GM12875 (cell line): ENCODE measurements around the gene UBE2G2.

ENCODE experiments used
- H3K4me3 ChIP-seq: one replicate; pipeline ENCODE4 v1.5.1; 2011; ENCODE audit warnings: low read depth, low read length, control low read depth
- TF ChIP-seq, protein P1 (sequence below): IDR thresholded peaks from 2 replicates; pipeline ENCODE4 v1.5.1; 2011; ENCODE audit warnings: low read depth, mild to moderate bottlenecking, control low read depth, inconsistent platforms, low read length, moderate library complexity, borderline replicate concordance; ENCODE audit not compliant: insufficient read depth

UBE2G2 gene

DNA sequence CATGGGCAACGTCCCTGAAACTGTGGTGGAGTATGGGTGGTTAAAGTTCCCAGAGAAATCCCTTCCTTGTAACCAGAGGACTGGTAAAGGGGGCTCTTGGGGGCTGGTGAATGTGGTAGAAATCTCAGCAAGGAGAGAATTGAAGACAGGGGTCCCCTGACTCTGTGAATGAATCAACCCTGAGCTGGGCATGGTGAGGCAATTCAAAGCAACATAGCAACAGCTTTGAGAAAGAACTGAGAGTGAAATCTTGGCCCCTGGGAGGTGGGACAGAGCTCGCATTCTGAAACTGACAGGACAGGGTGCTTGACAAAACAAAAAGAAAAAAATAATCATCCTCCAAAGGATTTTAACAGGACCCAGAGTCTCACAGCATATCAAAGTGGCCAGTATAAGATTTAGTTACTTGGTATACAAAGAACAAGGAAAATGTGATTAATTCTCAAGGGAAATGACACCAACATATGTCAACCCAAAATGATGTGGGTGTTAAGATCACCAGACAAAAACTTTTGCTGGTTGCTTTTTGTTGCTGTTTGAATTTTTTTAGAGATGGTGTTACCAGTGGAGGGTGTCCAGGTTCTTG, 28.0 kb upstream of the UBE2G2 start:
- TF ChIP-seq, protein P1, sequence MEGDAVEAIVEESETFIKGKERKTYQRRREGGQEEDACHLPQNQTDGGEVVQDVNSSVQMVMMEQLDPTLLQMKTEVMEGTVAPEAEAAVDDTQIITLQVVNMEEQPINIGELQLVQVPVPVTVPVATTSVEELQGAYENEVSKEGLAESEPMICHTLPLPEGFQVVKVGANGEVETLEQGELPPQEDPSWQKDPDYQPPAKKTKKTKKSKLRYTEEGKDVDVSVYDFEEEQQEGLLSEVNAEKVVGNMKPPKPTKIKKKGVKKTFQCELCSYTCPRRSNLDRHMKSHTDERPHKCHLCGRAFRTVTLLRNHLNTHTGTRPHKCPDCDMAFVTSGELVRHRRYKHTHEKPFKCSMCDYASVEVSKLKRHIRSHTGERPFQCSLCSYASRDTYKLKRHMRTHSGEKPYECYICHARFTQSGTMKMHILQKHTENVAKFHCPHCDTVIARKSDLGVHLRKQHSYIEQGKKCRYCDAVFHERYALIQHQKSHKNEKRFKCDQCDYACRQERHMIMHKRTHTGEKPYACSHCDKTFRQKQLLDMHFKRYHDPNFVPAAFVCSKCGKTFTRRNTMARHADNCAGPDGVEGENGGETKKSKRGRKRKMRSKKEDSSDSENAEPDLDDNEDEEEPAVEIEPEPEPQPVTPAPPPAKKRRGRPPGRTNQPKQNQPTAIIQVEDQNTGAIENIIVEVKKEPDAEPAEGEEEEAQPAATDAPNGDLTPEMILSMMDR: no peak
- no peak overlapping the region for H3K4me3 ChIP-seq

DNA sequence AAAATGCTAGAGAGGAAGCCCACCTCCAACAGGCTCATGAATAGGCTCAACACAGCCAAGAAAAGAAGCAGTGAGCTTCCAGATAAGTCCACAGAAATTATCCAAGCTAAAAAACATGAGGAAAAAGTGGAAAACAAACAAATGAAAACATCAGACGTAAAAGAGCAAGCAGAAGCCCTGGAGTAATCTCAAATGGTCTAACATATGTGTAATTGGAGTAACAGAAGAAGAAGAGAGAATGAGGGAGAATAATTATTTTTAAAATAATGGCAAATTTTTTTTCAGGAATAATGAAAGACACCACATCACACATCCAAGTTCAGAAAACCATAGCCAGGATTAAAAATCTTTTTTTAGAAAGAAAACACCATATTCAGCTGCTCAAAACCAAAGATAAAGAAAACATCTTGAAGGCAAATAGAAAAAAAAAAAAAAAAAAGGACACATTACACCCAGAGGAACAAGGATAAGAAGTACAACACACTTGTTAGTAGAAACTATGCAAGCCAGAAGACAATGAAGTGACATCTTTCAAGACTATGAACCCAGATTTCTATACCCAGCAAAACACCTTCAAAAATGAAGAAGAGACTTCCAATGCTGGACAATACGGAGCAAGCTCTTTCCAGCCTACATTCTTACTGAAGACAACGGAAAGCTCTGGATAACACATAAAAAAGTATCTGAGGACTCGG, 26.9 kb upstream of the UBE2G2 start:
- TF ChIP-seq, protein P1: no peak
- H3K4me3 ChIP-seq: no peak overlapping the region

DNA sequence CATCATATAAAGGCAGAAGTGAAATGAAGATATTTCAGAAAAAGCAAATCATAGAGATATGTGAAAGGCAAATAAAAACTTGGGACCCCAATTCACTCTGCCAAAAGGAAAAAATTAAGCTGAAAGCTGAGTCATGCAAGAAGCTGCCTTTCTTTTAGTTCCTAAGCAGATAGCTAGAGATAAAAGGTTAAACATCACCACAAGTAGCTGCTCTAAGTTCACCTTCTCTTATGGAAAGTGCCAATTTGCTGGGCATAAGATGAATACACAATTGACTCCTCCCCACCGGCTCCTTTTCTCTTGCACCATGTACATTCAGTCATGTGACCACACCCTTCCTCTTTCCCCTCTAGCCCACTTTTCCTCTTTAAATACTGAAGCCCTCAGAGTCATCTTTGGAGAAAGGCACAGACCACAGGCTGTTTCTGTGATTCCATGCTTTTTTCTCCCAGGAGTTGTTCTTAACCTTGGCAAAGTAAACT, 21.6 kb upstream of the UBE2G2 start:
- TF ChIP-seq, protein P1: no peak
- no peak overlapping the region for H3K4me3 ChIP-seq

DNA sequence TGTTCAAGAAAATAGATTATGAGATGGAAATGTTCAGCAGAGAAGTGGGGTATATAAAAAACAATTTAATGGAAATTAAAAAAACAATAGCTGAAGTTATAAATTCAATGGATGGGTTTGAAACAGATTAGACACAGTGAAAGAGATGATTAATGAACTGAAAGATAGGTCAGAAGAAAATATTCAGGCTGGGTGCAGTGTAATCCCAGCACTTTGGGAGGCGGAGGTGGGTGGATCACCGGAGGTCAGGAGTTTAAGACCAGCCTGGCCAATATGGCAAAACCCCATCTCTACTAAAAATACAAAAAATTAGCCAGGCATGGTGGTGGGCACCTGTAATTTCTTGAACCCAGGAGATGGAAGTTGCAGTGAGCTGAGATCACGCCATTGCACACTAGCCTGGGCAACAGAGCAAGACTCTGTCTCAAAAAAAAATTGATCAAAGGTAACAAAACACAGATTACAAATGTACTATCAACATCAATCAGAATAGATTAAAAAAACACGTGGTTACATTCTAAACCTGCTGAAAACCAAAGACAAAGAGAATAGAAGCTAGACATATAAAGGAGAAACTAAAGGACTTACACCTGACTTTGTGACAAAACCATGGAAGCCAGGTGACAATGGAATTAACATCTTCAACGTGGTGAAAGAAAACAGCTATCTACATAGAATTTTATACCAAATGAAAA, 21.0 kb upstream of the UBE2G2 start:
- H3K4me3 ChIP-seq: no peak overlapping the region
- TF ChIP-seq, protein P1: no peak

DNA sequence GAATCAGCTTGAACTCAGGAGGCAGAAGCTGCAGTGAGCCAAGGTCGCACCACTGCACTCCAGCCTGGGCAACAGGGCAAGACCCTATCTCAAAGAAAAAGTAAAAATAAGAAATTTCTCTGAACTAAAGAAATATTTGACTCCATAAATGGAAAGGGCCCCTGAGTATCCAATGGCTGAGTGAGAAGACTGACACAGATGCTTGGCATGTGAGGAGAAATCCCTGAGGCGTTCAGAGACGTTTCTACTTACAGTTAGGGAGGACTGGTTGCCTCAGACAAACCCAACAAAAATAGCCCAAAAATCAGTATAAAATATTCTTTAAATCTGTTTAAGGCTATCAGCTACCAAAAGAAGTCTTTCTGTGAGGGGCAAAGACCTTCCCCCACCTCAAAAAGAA, 19.2 kb upstream of the UBE2G2 start:
- no peak overlapping the region for H3K4me3 ChIP-seq
- TF ChIP-seq, protein P1: no peak

DNA sequence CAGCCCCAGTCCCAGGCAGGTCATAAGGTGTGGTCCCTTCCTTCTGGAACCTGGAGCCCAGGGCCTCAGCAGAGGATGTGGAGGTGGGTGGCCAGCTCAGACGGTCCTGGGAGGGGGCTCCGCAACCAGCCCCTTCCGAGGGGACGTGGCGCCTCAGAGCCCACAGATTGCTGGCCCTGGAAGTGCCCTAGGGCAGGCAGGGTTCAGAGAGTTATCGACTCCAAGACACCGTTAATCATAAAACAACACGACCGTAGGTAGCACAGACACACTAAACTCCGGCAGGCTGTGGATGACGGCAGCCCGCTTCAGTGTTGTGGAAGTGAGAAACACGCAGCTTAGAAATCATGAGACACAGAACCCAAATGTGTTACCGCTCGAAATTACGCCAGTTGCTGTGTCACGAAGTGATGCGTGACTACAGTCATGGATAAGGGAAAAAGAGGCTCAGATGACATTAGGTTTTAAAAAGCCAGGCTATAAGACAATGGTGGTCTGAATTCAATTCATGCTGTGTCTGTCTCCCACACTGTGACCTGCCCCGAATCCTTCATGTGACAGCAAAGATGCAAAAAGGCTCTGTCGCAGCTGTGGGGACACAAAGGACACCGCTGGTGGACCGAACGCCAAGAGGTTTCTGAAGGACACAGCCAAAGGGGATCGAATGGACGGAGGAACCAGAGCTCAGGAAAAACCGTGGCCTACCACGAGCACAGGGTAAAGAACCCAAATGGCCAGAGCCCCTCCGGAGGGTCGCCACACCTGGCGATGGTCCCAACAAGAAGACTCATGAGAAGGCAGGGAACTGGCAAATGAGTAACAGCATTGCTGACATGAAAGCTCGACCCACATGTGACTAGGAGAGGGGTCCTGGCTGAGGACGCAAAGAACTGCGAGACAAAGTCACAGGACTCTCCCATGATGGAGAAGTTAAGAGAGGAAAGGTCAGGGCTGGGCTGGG, 17.9 kb upstream of the UBE2G2 start:
- H3K4me3 ChIP-seq: no peak overlapping the region
- TF ChIP-seq, protein P1: no peak
